ENCODE measurements around the gene ZFHX3. TPM values are rescaled to one million over a fixed set of nuclear protein-coding genes. Genes with fewer than 3 reads are reported as not detected.

The ZFHX3 gene
- total and polyA plus RNA-seq, 9 donors: 5.2 to 12.0 (median 7.5) TPM

GRCh38 chr16:73049511-73049910 lies 1.6 kb upstream of the ZFHX3 start:
- Histone ChIP-seq H3K27ac (ENCODE audit: low read length) (no peak overlapping the region), H3K36me3 (ENCODE audit: control insufficient read depth, insufficient read depth, low read length) (no peaks in the 10 kb centered on the region), H3K27me3 (ENCODE audit: control insufficient read depth, insufficient read depth, low read length) (no peaks in the 10 kb centered on the region), H3K4me3 (ENCODE audit: low read length) (no peak overlapping the region), H3K9me3 (replicated peaks; ENCODE audit: control insufficient read depth, low read depth, low read length) (no peaks in the 10 kb centered on the region), H3K4me1 (ENCODE audit: control insufficient read depth, insufficient read depth, low read length) (peaks cover 64% of the 10 kb centered on the region)
- no CpG with 5 or more reads among the region's 4 CpGs for WGBS (ENCODE audit: insufficient coverage)
- no peak for DNase-seq

GRCh38 chr16:73049091-73049490 lies 1.2 kb upstream of the ZFHX3 start:
- 66% methylated on average over 4 of the region's 8 CpGs for WGBS (ENCODE audit: insufficient coverage)
- H3K4me1 ChIP-seq (ENCODE audit: control insufficient read depth, insufficient read depth, low read length): peaks cover 63% of the 10 kb centered on the region
- no peaks in the 10 kb centered on the region for H3K36me3 ChIP-seq (ENCODE audit: control insufficient read depth, insufficient read depth, low read length)
- no peak for DNase-seq
- H3K4me3 ChIP-seq (ENCODE audit: low read length): no peak overlapping the region
- peak overlapping the region; percentile 84 for H3K27ac ChIP-seq (ENCODE audit: low read length)
- no peaks in the 10 kb centered on the region for H3K27me3 ChIP-seq (ENCODE audit: control insufficient read depth, insufficient read depth, low read length)
- H3K9me3 ChIP-seq (replicated peaks; ENCODE audit: control insufficient read depth, low read depth, low read length): no peaks in the 10 kb centered on the region

GRCh38 chr16:73048292-73049080 lies 558 bp upstream of the ZFHX3 start:
- 2% methylated on average over 51 of the region's 57 CpGs for WGBS (ENCODE audit: insufficient coverage)
- peak; percentile 84 for DNase-seq
- H3K4me1 ChIP-seq (ENCODE audit: control insufficient read depth, insufficient read depth, low read length): peaks cover 63% of the 10 kb centered on the region

GRCh38 chr16:73047221-73047535 lies 750 bp downstream of the ZFHX3 start:
- H3K4me1 ChIP-seq (ENCODE audit: control insufficient read depth, insufficient read depth, low read length): peaks cover 58% of the 10 kb centered on the region
- H3K4me3 ChIP-seq (ENCODE audit: low read length): peak overlapping the region; percentile 77
- H3K27ac ChIP-seq (ENCODE audit: low read length): peak overlapping the region; percentile 63
- WGBS (ENCODE audit: insufficient coverage): 30% methylated on average over 2 of the region's 6 CpGs
- no peak for DNase-seq
- H3K36me3 ChIP-seq (ENCODE audit: control insufficient read depth, insufficient read depth, low read length): no peaks in the 10 kb centered on the region
- no peaks in the 10 kb centered on the region for H3K9me3 ChIP-seq (replicated peaks; ENCODE audit: control insufficient read depth, low read depth, low read length)
- H3K27me3 ChIP-seq (ENCODE audit: control insufficient read depth, insufficient read depth, low read length): no peaks in the 10 kb centered on the region

More at GRCh38 chr16:73048292-73049080, 558 bp upstream of the ZFHX3 start:
- Histone ChIP-seq H3K4me3 (ENCODE audit: low read length) (peak overlapping the region; percentile 77), H3K36me3 (ENCODE audit: control insufficient read depth, insufficient read depth, low read length) (no peaks in the 10 kb centered on the region), H3K9me3 (replicated peaks; ENCODE audit: control insufficient read depth, low read depth, low read length) (no peaks in the 10 kb centered on the region), H3K27ac (ENCODE audit: low read length) (peak overlapping the region; percentile 84), H3K27me3 (ENCODE audit: control insufficient read depth, insufficient read depth, low read length) (no peaks in the 10 kb centered on the region)

- 76% methylated on average over 3 of the region's 4 CpGs for WGBS (ENCODE audit: insufficient coverage)
- Histone ChIP-seq H3K4me3 (ENCODE audit: low read length) (peak overlapping the region; percentile 77), H3K36me3 (ENCODE audit: control insufficient read depth, insufficient read depth, low read length) (no peaks in the 10 kb centered on the region), H3K9me3 (replicated peaks; ENCODE audit: control insufficient read depth, low read depth, low read length) (no peaks in the 10 kb centered on the region), H3K27ac (ENCODE audit: low read length) (no peak overlapping the region), H3K27me3 (ENCODE audit: control insufficient read depth, insufficient read depth, low read length) (no peaks in the 10 kb centered on the region), H3K4me1 (ENCODE audit: control insufficient read depth, insufficient read depth, low read length) (peaks cover 56% of the 10 kb centered on the region)
- DNase-seq: no peak
Measured at GRCh38 chr16:73046849-73047214, 1.1 kb downstream of the ZFHX3 start.

- Histone ChIP-seq H3K27me3 (ENCODE audit: control insufficient read depth, insufficient read depth, low read length) (no peaks in the 10 kb centered on the region), H3K27ac (ENCODE audit: low read length) (no peak overlapping the region), H3K36me3 (ENCODE audit: control insufficient read depth, insufficient read depth, low read length) (no peaks in the 10 kb centered on the region), H3K4me1 (ENCODE audit: control insufficient read depth, insufficient read depth, low read length) (peaks cover 55% of the 10 kb centered on the region), H3K9me3 (replicated peaks; ENCODE audit: control insufficient read depth, low read depth, low read length) (no peaks in the 10 kb centered on the region), H3K4me3 (ENCODE audit: low read length) (no peak overlapping the region)
- no peak for DNase-seq
- WGBS (ENCODE audit: insufficient coverage): 48% methylated on average over 2 of the region's 8 CpGs
Measured at GRCh38 chr16:73046202-73046848, 1.6 kb downstream of the ZFHX3 start.

GRCh38 chr16:73043828-73044467 lies 4.0 kb downstream of the ZFHX3 start:
- H3K27ac ChIP-seq (ENCODE audit: low read length): no peak overlapping the region
- DNase-seq: no peak
- H3K4me1 ChIP-seq (ENCODE audit: control insufficient read depth, insufficient read depth, low read length): peaks cover 37% of the 10 kb centered on the region
- H3K9me3 ChIP-seq (replicated peaks; ENCODE audit: control insufficient read depth, low read depth, low read length): no peaks in the 10 kb centered on the region
- H3K36me3 ChIP-seq (ENCODE audit: control insufficient read depth, insufficient read depth, low read length): no peaks in the 10 kb centered on the region
- 58% methylated on average over 4 of the region's 6 CpGs for WGBS (ENCODE audit: insufficient coverage)
- H3K27me3 ChIP-seq (ENCODE audit: control insufficient read depth, insufficient read depth, low read length): no peaks in the 10 kb centered on the region
- H3K4me3 ChIP-seq (ENCODE audit: low read length): no peak overlapping the region

GRCh38 chr16:73042807-73043206 lies 5.1 kb downstream of the ZFHX3 start:
- H3K36me3 ChIP-seq (ENCODE audit: control insufficient read depth, insufficient read depth, low read length): no peaks in the 10 kb centered on the region
- H3K27ac ChIP-seq (ENCODE audit: low read length): no peak overlapping the region
- peaks cover 35% of the 10 kb centered on the region for H3K4me1 ChIP-seq (ENCODE audit: control insufficient read depth, insufficient read depth, low read length)
- H3K9me3 ChIP-seq (replicated peaks; ENCODE audit: control insufficient read depth, low read depth, low read length): no peaks in the 10 kb centered on the region
- WGBS (ENCODE audit: insufficient coverage): no CpG with 5 or more reads among the region's 4 CpGs
- no peaks in the 10 kb centered on the region for H3K27me3 ChIP-seq (ENCODE audit: control insufficient read depth, insufficient read depth, low read length)
- H3K4me3 ChIP-seq (ENCODE audit: low read length): no peak overlapping the region
- no peak for DNase-seq

- no peaks in the 10 kb centered on the region for H3K27me3 ChIP-seq (ENCODE audit: control insufficient read depth, insufficient read depth, low read length)
- no peak overlapping the region for H3K4me3 ChIP-seq (ENCODE audit: low read length)
- peak; percentile 66 for DNase-seq
- no peak overlapping the region for H3K27ac ChIP-seq (ENCODE audit: low read length)
- peaks cover 37% of the 10 kb centered on the region for H3K4me1 ChIP-seq (ENCODE audit: control insufficient read depth, insufficient read depth, low read length)
- H3K9me3 ChIP-seq (replicated peaks; ENCODE audit: control insufficient read depth, low read depth, low read length): no peaks in the 10 kb centered on the region
- no peaks in the 10 kb centered on the region for H3K36me3 ChIP-seq (ENCODE audit: control insufficient read depth, insufficient read depth, low read length)
- WGBS (ENCODE audit: insufficient coverage): 63% methylated on average over 1 of the region's 4 CpGs
Measured at GRCh38 chr16:73041676-73042075, 6.3 kb downstream of the ZFHX3 start.

GRCh38 chr16:73040735-73041402 lies 7.1 kb downstream of the ZFHX3 start:
- Histone ChIP-seq H3K4me1 (ENCODE audit: control insufficient read depth, insufficient read depth, low read length) (peaks cover 45% of the 10 kb centered on the region), H3K27me3 (ENCODE audit: control insufficient read depth, insufficient read depth, low read length) (no peaks in the 10 kb centered on the region), H3K36me3 (ENCODE audit: control insufficient read depth, insufficient read depth, low read length) (no peaks in the 10 kb centered on the region), H3K4me3 (ENCODE audit: low read length) (no peak overlapping the region), H3K27ac (ENCODE audit: low read length) (no peak overlapping the region), H3K9me3 (replicated peaks; ENCODE audit: control insufficient read depth, low read depth, low read length) (no peaks in the 10 kb centered on the region)
- DNase-seq: no peak
- 83% methylated on average over 3 of the region's 6 CpGs for WGBS (ENCODE audit: insufficient coverage)

All from muscle of leg (tissue), 11 donors.